Measurements from ENCODE around the gene ADAMTS1.

DNA sequence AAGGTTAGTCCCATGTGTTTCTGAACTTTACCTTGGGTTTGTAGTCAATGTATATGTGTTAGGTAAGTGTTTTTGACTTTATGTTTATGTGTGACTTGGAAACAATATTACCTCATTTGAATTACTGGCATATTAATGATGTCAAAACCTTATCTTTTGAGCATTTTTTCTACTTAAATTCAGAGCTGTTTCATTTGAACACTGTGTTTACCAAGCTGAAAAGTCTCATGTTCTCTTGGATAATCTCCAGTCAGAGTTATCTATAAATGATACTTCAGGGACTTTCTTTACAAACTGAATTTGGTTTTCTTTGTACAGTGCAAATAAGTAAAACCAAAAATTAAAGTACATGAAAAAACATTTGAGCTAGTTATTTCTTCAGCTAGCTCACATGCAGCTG lies 30.0 kb downstream of the ADAMTS1 start:
- TF ChIP-seq, protein P1, sequence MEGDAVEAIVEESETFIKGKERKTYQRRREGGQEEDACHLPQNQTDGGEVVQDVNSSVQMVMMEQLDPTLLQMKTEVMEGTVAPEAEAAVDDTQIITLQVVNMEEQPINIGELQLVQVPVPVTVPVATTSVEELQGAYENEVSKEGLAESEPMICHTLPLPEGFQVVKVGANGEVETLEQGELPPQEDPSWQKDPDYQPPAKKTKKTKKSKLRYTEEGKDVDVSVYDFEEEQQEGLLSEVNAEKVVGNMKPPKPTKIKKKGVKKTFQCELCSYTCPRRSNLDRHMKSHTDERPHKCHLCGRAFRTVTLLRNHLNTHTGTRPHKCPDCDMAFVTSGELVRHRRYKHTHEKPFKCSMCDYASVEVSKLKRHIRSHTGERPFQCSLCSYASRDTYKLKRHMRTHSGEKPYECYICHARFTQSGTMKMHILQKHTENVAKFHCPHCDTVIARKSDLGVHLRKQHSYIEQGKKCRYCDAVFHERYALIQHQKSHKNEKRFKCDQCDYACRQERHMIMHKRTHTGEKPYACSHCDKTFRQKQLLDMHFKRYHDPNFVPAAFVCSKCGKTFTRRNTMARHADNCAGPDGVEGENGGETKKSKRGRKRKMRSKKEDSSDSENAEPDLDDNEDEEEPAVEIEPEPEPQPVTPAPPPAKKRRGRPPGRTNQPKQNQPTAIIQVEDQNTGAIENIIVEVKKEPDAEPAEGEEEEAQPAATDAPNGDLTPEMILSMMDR (conservative IDR thresholded peaks at IDR 0.05), result no peak
- no peak for TF ChIP-seq EZH2 (IDR thresholded peaks at IDR 0.05; ENCODE audit: low read depth)

All from PC-9 (cell line).